Measurements from ENCODE around the gene SLC6A1. TPM values are rescaled to one million over a fixed set of nuclear protein-coding genes. Genes with fewer than 3 reads are reported as not detected.
A peak's percentile ranks its signal among the peaks of the same experiment; 100 is the strongest.

Gene SLC6A1
- total RNA-seq, 1 donor from 2014 or later, result 7.5 TPM

DNA sequence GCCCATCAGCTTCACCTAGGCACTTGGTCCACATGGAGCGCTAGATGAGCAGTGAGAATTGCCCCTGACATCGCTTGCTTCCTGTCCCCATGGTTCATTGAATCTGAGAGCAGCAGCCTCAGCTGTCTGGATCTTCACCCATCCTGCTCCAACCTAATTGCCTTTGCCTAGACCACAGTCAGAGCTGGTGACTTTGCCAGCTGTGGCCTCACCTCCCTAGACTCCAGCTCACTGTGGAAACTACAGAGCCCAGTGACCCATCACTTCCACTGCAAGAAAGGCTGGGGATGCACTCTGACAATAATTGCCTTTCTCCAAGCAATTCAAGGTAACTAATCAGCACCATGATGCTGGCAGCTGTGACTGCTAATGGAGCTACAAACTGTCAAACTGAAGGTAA lies 30.6 kb upstream of the SLC6A1 start:
- Mint-ChIP-seq H3K36me3 (ENCODE audit: low read depth, unreplicated experiment) (no peaks in the 10 kb centered on the region), H3K4me1 (ENCODE audit: unreplicated experiment) (no peaks in the 10 kb centered on the region), H3K27ac (ENCODE audit: unreplicated experiment) (no peak overlapping the region), H3K27me3 (ENCODE audit: unreplicated experiment) (peaks cover 4% of the 10 kb centered on the region), H3K9me3 (ENCODE audit: unreplicated experiment) (no peaks in the 10 kb centered on the region), H3K4me3 (ENCODE audit: unreplicated experiment) (no peak overlapping the region)
- no peak for DNase-seq (ENCODE audit: low spot score)
- TF ChIP-seq, protein P1, sequence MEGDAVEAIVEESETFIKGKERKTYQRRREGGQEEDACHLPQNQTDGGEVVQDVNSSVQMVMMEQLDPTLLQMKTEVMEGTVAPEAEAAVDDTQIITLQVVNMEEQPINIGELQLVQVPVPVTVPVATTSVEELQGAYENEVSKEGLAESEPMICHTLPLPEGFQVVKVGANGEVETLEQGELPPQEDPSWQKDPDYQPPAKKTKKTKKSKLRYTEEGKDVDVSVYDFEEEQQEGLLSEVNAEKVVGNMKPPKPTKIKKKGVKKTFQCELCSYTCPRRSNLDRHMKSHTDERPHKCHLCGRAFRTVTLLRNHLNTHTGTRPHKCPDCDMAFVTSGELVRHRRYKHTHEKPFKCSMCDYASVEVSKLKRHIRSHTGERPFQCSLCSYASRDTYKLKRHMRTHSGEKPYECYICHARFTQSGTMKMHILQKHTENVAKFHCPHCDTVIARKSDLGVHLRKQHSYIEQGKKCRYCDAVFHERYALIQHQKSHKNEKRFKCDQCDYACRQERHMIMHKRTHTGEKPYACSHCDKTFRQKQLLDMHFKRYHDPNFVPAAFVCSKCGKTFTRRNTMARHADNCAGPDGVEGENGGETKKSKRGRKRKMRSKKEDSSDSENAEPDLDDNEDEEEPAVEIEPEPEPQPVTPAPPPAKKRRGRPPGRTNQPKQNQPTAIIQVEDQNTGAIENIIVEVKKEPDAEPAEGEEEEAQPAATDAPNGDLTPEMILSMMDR (IDR thresholded peaks at IDR 0.05; ENCODE audit: unreplicated experiment), result no peak

DNA sequence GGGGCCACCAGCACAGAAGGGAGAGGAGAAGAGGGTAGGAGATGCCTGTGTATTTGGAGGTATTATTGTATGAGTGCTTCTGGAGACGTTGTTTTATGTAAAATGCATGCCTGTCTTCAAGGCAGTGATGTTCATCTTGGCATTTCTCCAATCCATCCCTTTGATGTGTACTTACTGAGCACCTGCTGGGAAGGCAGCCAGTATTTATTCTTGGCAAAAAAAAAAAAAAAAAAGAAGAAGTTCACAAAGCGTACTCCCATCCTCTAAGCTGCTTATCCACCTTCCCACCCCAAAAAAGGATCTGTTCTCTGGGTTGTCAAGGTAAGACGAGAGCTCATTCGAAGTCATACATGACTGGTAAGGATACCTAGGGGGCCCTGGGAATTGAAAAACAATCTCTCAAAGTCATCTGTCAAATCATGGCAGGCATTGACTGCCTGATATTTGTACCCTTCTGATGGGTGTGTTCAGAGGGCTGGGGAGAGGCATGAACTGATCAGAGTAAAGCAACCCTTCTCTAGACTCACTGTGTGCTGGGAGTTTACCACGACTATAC lies 30.0 kb upstream of the SLC6A1 start:
- TF ChIP-seq, protein P1 (IDR thresholded peaks at IDR 0.05; ENCODE audit: unreplicated experiment), result no peak
- DNase-seq (ENCODE audit: low spot score), result no peak
- no peaks in the 10 kb centered on the region for H3K9me3 Mint-ChIP-seq (ENCODE audit: unreplicated experiment)
- H3K4me1 Mint-ChIP-seq (ENCODE audit: unreplicated experiment), result no peaks in the 10 kb centered on the region
- no peak overlapping the region for H3K4me3 Mint-ChIP-seq (ENCODE audit: unreplicated experiment)
- H3K27ac Mint-ChIP-seq (ENCODE audit: unreplicated experiment), result no peak overlapping the region
- peaks cover 4% of the 10 kb centered on the region for H3K27me3 Mint-ChIP-seq (ENCODE audit: unreplicated experiment)
- H3K36me3 Mint-ChIP-seq (ENCODE audit: low read depth, unreplicated experiment), result no peaks in the 10 kb centered on the region

DNA sequence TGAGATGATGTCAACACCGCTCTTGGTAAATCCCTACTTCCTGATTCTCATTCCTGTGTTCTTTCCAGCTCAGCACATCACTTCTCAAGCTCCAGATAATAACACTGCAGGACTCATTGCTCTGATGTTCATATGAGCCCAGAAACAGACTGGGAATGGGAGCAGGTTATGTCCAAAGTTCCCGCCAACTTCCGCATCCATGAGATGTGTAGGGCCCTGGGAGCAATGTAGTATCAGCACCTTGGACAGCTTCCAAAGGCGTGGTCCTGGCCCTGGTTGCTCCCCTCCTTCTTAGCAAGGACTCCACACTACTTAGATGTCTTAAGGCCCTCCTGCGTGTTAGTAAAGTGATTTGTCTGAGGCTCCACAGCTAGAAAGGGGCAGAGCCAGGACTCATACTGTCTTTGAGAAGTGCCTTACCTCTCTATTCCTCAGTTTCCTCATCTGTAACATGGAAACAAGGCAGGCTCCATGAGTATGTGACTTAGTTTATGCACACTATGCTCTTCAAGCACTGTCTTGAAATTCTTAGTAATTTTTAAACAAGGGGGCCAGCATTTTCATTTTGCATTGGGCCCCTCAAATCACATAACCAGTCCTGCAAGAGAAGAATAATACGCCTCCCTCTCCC lies 27.9 kb upstream of the SLC6A1 start:
- H3K27me3 Mint-ChIP-seq (ENCODE audit: unreplicated experiment), result peaks cover 4% of the 10 kb centered on the region
- no peaks in the 10 kb centered on the region for H3K4me1 Mint-ChIP-seq (ENCODE audit: unreplicated experiment)
- no peaks in the 10 kb centered on the region for H3K36me3 Mint-ChIP-seq (ENCODE audit: low read depth, unreplicated experiment)
- peak; percentile 54 for DNase-seq (ENCODE audit: low spot score)
- H3K27ac Mint-ChIP-seq (ENCODE audit: unreplicated experiment), result no peak overlapping the region
- TF ChIP-seq, protein P1 (IDR thresholded peaks at IDR 0.05; ENCODE audit: unreplicated experiment), result no peak
- no peaks in the 10 kb centered on the region for H3K9me3 Mint-ChIP-seq (ENCODE audit: unreplicated experiment)
- H3K4me3 Mint-ChIP-seq (ENCODE audit: unreplicated experiment), result no peak overlapping the region

DNA sequence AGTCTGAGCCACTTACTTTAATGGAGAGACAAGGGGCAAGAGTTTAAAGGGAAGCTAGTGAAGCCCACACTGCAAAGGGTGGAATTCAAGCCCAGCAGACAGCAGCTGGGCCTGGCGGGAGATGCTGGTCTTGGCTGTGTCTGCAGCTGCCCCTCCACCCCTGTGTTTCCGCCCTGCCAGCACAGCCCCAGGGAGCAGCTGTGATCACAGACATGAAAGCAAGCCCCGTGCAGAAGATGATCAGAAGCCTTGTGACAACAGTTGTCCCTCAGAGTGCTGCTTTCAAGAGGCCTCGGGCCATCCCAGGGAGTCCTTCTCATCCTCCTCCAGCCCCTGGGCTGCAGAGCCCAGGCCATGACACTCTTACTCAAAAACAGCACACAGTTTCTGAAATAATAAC lies 24.1 kb upstream of the SLC6A1 start:
- TF ChIP-seq, protein P1 (IDR thresholded peaks at IDR 0.05; ENCODE audit: unreplicated experiment), result no peak
- Mint-ChIP-seq H3K4me3 (ENCODE audit: unreplicated experiment) (no peak overlapping the region), H3K4me1 (ENCODE audit: unreplicated experiment) (peaks cover 8% of the 10 kb centered on the region), H3K9me3 (ENCODE audit: unreplicated experiment) (no peaks in the 10 kb centered on the region), H3K27me3 (ENCODE audit: unreplicated experiment) (peaks cover 11% of the 10 kb centered on the region), H3K27ac (ENCODE audit: unreplicated experiment) (no peak overlapping the region), H3K36me3 (ENCODE audit: low read depth, unreplicated experiment) (no peaks in the 10 kb centered on the region)
- DNase-seq (ENCODE audit: low spot score), result no peak

DNA sequence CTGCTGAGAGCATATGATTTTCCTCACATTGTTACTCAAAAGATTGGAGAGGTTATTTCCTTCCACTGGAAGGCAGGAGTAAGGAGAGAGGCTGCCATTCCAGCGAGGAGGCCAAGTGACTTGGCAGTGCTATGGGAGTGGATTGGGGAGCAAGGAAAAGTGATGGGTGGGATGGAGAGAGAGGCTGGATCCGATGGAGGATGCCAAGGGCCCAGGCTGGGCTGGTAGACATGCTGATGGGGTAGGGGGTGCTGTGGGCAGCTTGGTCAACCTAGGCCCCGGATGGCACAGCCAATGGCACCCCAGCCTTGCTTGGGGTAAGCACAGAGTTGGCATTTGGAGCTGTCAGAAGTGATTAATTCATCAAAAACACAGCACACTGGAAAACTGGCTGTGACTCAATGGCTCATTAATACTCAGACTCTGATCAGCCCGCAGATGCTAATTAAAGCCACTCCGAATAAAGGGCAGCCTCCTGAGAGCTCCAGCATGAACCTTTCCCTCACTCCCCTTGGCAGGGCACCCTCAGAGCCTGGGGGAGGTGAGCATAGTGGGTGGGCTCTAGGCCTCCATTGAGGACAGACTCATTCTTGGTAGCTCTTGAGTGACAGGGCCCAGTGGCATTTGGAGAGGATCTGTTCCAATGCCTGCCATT lies 22.1 kb upstream of the SLC6A1 start:
- H3K27me3 Mint-ChIP-seq (ENCODE audit: unreplicated experiment), result peaks cover 13% of the 10 kb centered on the region
- H3K36me3 Mint-ChIP-seq (ENCODE audit: low read depth, unreplicated experiment), result no peaks in the 10 kb centered on the region
- DNase-seq (ENCODE audit: low spot score), result no peak
- TF ChIP-seq, protein P1 (IDR thresholded peaks at IDR 0.05; ENCODE audit: unreplicated experiment), result no peak
- H3K4me3 Mint-ChIP-seq (ENCODE audit: unreplicated experiment), result no peak overlapping the region
- no peaks in the 10 kb centered on the region for H3K9me3 Mint-ChIP-seq (ENCODE audit: unreplicated experiment)
- H3K4me1 Mint-ChIP-seq (ENCODE audit: unreplicated experiment), result peaks cover 8% of the 10 kb centered on the region
- H3K27ac Mint-ChIP-seq (ENCODE audit: unreplicated experiment), result no peak overlapping the region
